NB4 (cell line): ENCODE measurements around the gene GRAMD2A.

ENCODE experiments used
- CTCF ChIP-seq: IDR thresholded peaks from one replicate; pipeline ENCODE4 v1.5.1; 2012; ENCODE audit warnings: low read depth, low read length
- MYC ChIP-seq: IDR thresholded peaks from 2 replicates; pipeline ENCODE4 v1.6.1; 2011; ENCODE audit warnings: low read depth, low read length
- POLR2A ChIP-seq: IDR thresholded peaks from 2 replicates; pipeline ENCODE4 v1.6.1; 2011; ENCODE audit warnings: mild to moderate bottlenecking; ENCODE audit not compliant: insufficient read length; ENCODE audit errors: extremely low read depth

GRCh38 chr15:72167445-72167844 lies 30.1 kb downstream of the GRAMD2A start:
- TF ChIP-seq POLR2A (no peak), CTCF (no peak), MYC (no peak)
